ENCODE results near the gene NFE2L3. TPM values are rescaled to one million over a fixed set of nuclear protein-coding genes. Genes with fewer than 3 reads are reported as not detected.

Gene NFE2L3
- total RNA-seq, 1 experiment from 2014 or later, result 39.2 TPM

- intact Hi-C loops (cut with micrococcal nuclease; ENCODE audit: unreplicated experiment), result no loop called here
- Histone ChIP-seq H3K4me3 (ENCODE audit: low read depth, low read length) (no peak overlapping the region), H3K36me3 (ENCODE audit: control insufficient read depth, insufficient read depth, low read length) (no peaks in the 10 kb centered on the region), H3K27me3 (replicated peaks; ENCODE audit: control insufficient read depth, insufficient read depth, low read length) (no peaks in the 10 kb centered on the region), H3K9me3 (0 out of 2 replicates have a peak, but pooled peaks cover 5% of the 10 kb centered on the region), H3K4me1 (no peaks in the 10 kb centered on the region)
- H3K36me3 Mint-ChIP-seq (ENCODE audit: insufficient read depth, unreplicated experiment), result no peaks in the 10 kb centered on the region
- H3K27ac Mint-ChIP-seq (ENCODE audit: unreplicated experiment), result no peak overlapping the region
- H3K4me1 Mint-ChIP-seq (ENCODE audit: low read depth, unreplicated experiment), result no peaks in the 10 kb centered on the region
- ChIA-PET CTCF (no interaction called here), POLR2A (no interaction called here)
- no peak for DNase-seq
- TF ChIP-seq CTCF (IDR thresholded peaks at IDR 0.05; ENCODE audit: insufficient read depth in 1 of 2, low read depth in 1 of 2, low read length in 1 of 2, severe bottlenecking in 1 of 2, unreplicated experiment in 1 of 2), result no peak
- no peaks in the 10 kb centered on the region for H3K27me3 Mint-ChIP-seq (ENCODE audit: insufficient read depth, unreplicated experiment)
- no peak overlapping the region for H3K4me3 Mint-ChIP-seq (ENCODE audit: unreplicated experiment)
- BruUV-seq (replicated peaks), result no TSS peak
- peaks cover 10% of the 10 kb centered on the region for H3K9me3 Mint-ChIP-seq (ENCODE audit: unreplicated experiment)
Measured at GRCh38 chr7:26127411-26127810, 24.6 kb upstream of the NFE2L3 start.

- Mint-ChIP-seq H3K4me3 (ENCODE audit: unreplicated experiment) (no peak overlapping the region), H3K27ac (ENCODE audit: unreplicated experiment) (no peak overlapping the region), H3K4me1 (ENCODE audit: low read depth, unreplicated experiment) (no peaks in the 10 kb centered on the region), H3K9me3 (ENCODE audit: unreplicated experiment) (peaks cover 16% of the 10 kb centered on the region), H3K27me3 (ENCODE audit: insufficient read depth, unreplicated experiment) (no peaks in the 10 kb centered on the region), H3K36me3 (ENCODE audit: insufficient read depth, unreplicated experiment) (no peaks in the 10 kb centered on the region)
- no peak for TF ChIP-seq CTCF (IDR thresholded peaks at IDR 0.05; ENCODE audit: insufficient read depth in 1 of 2, low read depth in 1 of 2, low read length in 1 of 2, severe bottlenecking in 1 of 2, unreplicated experiment in 1 of 2)
- POLR2A ChIA-PET, result no interaction called here
- intact Hi-C loops (cut with micrococcal nuclease; ENCODE audit: unreplicated experiment), result no loop called here
- Histone ChIP-seq H3K36me3 (ENCODE audit: control insufficient read depth, insufficient read depth, low read length) (no peaks in the 10 kb centered on the region), H3K27me3 (replicated peaks; ENCODE audit: control insufficient read depth, insufficient read depth, low read length) (no peaks in the 10 kb centered on the region), H3K9me3 (0 out of 2 replicates have a peak, but pooled peaks cover 7% of the 10 kb centered on the region), H3K4me1 (no peaks in the 10 kb centered on the region), H3K4me3 (ENCODE audit: low read depth, low read length) (no peak overlapping the region)
- no peak for DNase-seq
- CTCF ChIA-PET, result interaction anchor here (0.5 kb wide), 1 partner anchor 45 kb away, joined by 4 read pairs; no protein-coding TSS in a partner anchor
- no TSS peak for BruUV-seq (replicated peaks)
Measured at GRCh38 chr7:26131056-26131589, 20.9 kb upstream of the NFE2L3 start.

- Histone ChIP-seq H3K36me3 (ENCODE audit: control insufficient read depth, insufficient read depth, low read length) (no peaks in the 10 kb centered on the region), H3K4me3 (ENCODE audit: low read depth, low read length) (no peak overlapping the region), H3K4me1 (no peaks in the 10 kb centered on the region), H3K27me3 (replicated peaks; ENCODE audit: control insufficient read depth, insufficient read depth, low read length) (no peaks in the 10 kb centered on the region), H3K9me3 (peaks cover 7% of the 10 kb centered on the region; the same call in 1 of the 2 replicates)
- TF ChIP-seq CTCF (IDR thresholded peaks at IDR 0.05; ENCODE audit: insufficient read depth in 1 of 2, low read depth in 1 of 2, low read length in 1 of 2, severe bottlenecking in 1 of 2, unreplicated experiment in 1 of 2), result no peak
- Mint-ChIP-seq H3K4me1 (ENCODE audit: low read depth, unreplicated experiment) (no peaks in the 10 kb centered on the region), H3K27me3 (ENCODE audit: insufficient read depth, unreplicated experiment) (no peaks in the 10 kb centered on the region), H3K27ac (ENCODE audit: unreplicated experiment) (no peak overlapping the region), H3K9me3 (ENCODE audit: unreplicated experiment) (peaks cover 16% of the 10 kb centered on the region), H3K36me3 (ENCODE audit: insufficient read depth, unreplicated experiment) (no peaks in the 10 kb centered on the region), H3K4me3 (ENCODE audit: unreplicated experiment) (no peak overlapping the region)
- no TSS peak for BruUV-seq (replicated peaks)
- ChIA-PET POLR2A (interaction anchor here (0.6 kb wide), 1 partner anchor 65 kb away, joined by 3 read pairs; no protein-coding TSS in a partner anchor), CTCF (no interaction called here)
- intact Hi-C loops (cut with micrococcal nuclease; ENCODE audit: unreplicated experiment), result no loop called here
- no peak for DNase-seq
Measured at GRCh38 chr7:26135076-26135475, 16.9 kb upstream of the NFE2L3 start.
